Measurements from ENCODE around the gene HBS1L.
A peak's percentile ranks its signal among the peaks of the same experiment; 100 is the strongest.

The HBS1L gene

GRCh38 chr6:134948691-134949090 is 105.9 kb downstream of the HBS1L start:
- DNase-seq (ENCODE audit: low read depth) = no peak

GRCh38 chr6:134948142-134948541 is 106.5 kb downstream of the HBS1L start:
- DNase-seq (ENCODE audit: low read depth) = no peak

- DNase-seq (ENCODE audit: low read depth) = no peak
Observed at GRCh38 chr6:134945045-134945444, 109.6 kb downstream of the HBS1L start.

- no peak for DNase-seq (ENCODE audit: low read depth)
Observed at GRCh38 chr6:134943522-134944111, 111.0 kb downstream of the HBS1L start.

- no peak for DNase-seq (ENCODE audit: low read depth)
Observed at GRCh38 chr6:134938896-134939295, 115.7 kb downstream of the HBS1L start.

- DNase-seq (ENCODE audit: low read depth) = no peak
Observed at GRCh38 chr6:134937426-134937825, 117.2 kb downstream of the HBS1L start.

GRCh38 chr6:134936931-134937330 is 117.7 kb downstream of the HBS1L start:
- DNase-seq (ENCODE audit: low read depth) = no peak

- DNase-seq (ENCODE audit: low read depth) = no peak
Observed at GRCh38 chr6:134936476-134936875, 118.1 kb downstream of the HBS1L start.

GRCh38 chr6:134934793-134935485 is 119.7 kb downstream of the HBS1L start:
- no peak for DNase-seq (ENCODE audit: low read depth)

- no peak for DNase-seq (ENCODE audit: low read depth)
Observed at GRCh38 chr6:134932535-134933470, 121.8 kb downstream of the HBS1L start.

GRCh38 chr6:134932098-134932497 is 122.5 kb downstream of the HBS1L start:
- no peak for DNase-seq (ENCODE audit: low read depth)

- DNase-seq (ENCODE audit: low read depth) = no peak
Observed at GRCh38 chr6:134930463-134930862, 124.2 kb downstream of the HBS1L start.

- DNase-seq (ENCODE audit: low read depth) = no peak
Observed at GRCh38 chr6:134928151-134928900, 126.3 kb downstream of the HBS1L start.

GRCh38 chr6:134925800-134926199 is 128.8 kb downstream of the HBS1L start:
- DNase-seq (ENCODE audit: low read depth) = no peak

- DNase-seq (ENCODE audit: low read depth) = no peak
Observed at GRCh38 chr6:134921721-134922261, 132.8 kb downstream of the HBS1L start.

- no peak for DNase-seq (ENCODE audit: low read depth)
Observed at GRCh38 chr6:134921276-134921675, 133.3 kb downstream of the HBS1L start.

- no peak for DNase-seq (ENCODE audit: low read depth)
Observed at GRCh38 chr6:134920422-134920821, 134.2 kb downstream of the HBS1L start.

GRCh38 chr6:134918418-134918961 is 136.1 kb downstream of the HBS1L start:
- no peak for DNase-seq (ENCODE audit: low read depth)

- DNase-seq (ENCODE audit: low read depth) = peak; percentile 16
Observed at GRCh38 chr6:134911547-134911946, 143.1 kb downstream of the HBS1L start.

GRCh38 chr6:134910593-134910935 is 144.1 kb downstream of the HBS1L start:
- no peak for DNase-seq (ENCODE audit: low read depth)
